ENCODE data around the gene CETP.
"Not testable (repeated sequence)": the region's sequence is repeated elsewhere in the genome, so short reads cannot be mapped to it uniquely, and the experiment has no call there.

The CETP gene

DNA sequence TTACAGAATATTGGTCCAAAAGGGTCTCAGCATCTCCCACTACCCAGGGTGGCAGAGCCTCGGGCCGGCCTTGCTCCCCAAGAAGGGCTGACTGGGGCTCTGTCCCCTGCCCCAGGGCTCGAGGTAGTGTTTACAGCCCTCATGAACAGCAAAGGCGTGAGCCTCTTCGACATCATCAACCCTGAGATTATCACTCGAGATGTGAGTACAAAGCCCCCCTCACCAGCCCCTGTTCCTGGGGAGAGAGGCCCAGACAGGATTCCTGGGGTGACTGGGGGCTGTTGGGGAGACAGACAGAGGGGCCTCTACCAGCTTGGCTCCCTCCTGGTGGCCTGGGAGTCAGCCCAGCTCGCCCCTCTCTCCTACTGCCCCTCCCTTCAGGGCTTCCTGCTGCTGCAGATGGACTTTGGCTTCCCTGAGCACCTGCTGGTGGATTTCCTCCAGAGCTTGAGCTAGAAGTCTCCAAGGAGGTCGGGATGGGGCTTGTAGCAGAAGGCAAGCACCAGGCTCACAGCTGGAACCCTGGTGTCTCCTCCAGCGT, 21.5 kb downstream of the CETP start:
- DNase-seq = no peak

- no peak for DNase-seq
These were observed 22.9 kb downstream of the CETP start for GRCh38 chr16:56984639-56985038.

- no peak for DNase-seq
These were observed 23.7 kb downstream of the CETP start for GRCh38 chr16:56985288-56985961.

- no peak for DNase-seq
These were observed 24.2 kb downstream of the CETP start for GRCh38 chr16:56985962-56986360.

DNA sequence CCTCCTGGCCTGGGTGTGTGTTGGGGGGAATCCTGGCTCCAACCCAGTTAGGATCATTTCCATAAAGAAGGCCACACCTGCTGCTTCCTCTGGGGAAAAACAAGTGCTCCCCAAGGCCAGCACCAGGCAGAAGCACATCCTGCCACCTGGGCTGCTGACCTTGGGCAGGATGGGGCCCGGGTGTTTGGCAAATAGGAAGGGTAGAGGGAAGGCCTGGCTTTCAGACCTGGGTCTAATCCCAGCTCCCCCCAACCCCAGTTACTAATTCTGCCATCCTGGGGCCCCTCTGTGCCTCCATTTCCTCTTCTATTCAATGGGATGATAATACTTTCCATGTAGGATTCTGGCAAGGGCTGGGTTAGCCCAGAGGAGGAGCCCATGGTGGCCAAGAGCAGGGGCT, 24.6 kb downstream of the CETP start:
- no peak for DNase-seq

- not testable (repeated sequence) for DNase-seq
These were observed 25.2 kb downstream of the CETP start for GRCh38 chr16:56986908-56987307.

- DNase-seq = no peak
These were observed 25.9 kb downstream of the CETP start for GRCh38 chr16:56987692-56988091.

- DNase-seq = no peak
These were observed 26.6 kb downstream of the CETP start for GRCh38 chr16:56988161-56988947.

DNA sequence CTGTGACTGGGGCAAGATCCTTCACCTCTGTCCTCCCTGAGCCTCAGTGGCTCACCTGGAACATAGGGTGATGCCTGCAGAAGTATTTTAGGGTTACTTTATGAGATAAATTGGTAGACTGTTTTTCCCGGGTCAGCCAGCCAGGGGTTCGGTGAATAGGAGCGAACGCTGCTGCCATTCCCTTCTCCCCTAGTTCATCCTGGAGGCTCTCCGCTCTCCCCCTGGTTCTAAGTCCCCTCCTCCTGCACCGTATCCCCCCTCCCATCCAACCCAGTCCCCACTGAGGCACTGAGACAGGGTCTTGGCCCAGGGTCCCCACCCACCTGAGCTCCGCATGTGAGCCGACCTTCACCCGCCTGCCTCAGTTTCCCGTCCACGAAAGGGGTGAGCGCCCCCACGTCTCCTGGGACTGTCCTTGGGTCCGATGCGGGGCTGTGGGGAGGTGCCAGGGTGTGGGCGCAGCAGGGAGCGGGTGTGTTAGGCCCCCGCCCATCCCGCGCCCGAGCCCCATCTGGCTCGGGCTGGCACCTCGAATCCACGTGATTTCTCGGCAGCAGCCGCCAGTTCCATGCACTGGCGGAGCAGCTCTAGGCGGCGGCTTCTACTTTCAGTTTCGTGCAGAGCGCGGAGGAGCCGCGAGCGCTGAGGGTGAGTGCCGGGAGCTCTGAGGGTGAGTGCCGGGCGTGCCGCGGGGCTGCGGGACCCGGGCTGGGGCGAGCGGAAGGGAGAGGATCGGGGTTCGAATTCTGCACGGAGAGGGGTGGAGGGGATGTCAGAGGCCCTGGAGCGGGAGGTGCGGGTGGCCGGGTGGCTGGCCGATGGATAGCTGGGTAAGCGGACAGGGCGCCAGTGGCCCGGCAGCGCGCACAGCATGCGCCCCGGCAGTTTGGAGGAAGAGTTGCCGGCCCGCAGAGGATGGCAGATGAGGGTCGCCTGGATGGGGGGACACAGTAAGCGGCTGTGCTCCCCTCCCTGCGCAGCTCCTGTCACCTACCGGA, 27.5 kb downstream of the CETP start, which contains the start of gene NLRC5:
TSS of gene NLRC5 (plus strand) at position 610 of the 998 bp plus-strand sequence. CDS start 31,156 bp downstream, outside the sequence.
- DNase-seq = peak; percentile 94

GRCh38 chr16:56989988-56990387, 28.2 kb downstream of the CETP start:
- DNase-seq = no peak

DNA sequence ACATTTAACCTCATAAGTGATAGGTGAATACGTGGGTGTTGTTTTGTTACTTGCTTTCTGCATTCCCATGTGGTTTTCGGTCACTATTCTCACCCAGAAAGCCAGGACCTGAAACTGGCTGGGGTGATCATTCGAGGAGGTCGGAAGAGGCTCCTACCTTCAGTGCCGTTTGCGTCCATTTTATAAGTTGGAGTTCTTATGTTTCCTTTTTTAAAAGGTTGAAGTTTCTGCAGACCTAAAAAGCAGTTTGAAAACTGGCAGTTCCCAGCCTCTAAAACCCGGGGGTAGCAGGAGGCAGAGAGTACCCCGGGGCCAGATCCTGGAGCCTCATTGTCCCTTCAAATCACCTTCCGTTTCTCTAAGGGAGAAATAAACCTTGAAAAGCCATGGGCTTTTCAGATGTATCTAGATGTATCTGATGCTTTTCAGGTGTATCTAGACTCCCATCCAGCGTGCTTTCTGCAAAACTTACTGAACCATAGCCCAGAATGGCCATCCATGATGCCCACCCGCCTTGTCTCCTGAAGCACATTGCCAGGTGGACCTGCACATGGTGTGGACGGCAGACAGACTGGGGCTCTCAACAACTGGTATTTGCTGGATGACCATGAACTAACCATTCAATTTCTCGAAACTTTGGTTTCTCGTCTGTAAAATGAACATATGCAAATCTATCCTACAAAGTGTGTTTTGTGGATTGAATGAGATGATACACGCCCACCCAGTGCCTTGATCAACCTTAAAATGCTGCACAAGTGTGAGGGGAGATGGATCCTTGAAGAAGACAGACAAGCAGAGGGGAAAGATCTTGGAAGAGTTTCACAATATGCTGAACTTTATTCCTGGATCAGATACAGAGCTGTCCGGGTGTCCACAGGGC, 28.9 kb downstream of the CETP start:
- DNase-seq = peak; percentile 44

- not testable (repeated sequence) for DNase-seq
These were observed 30.7 kb downstream of the CETP start for GRCh38 chr16:56992431-56992830.

DNA sequence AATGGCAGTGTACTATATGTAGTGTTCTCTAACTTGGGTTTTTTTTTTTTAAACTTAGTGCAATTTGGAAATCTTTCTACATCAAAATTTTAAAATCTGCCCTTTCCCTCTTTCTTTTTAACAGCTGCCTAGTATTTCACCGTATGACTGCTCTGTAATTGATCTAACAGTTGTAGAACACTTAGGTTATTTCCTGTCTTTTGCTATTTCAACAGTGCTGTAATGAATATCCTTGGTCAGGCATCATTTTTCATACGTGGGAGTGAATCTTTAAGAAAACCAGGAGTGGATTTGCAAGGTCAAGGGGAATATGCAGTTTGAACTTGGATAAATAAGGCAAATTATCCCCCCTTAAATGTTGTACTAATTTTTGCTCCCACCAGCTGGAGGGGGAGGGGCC, 31.5 kb downstream of the CETP start:
- DNase-seq = no peak

DNA sequence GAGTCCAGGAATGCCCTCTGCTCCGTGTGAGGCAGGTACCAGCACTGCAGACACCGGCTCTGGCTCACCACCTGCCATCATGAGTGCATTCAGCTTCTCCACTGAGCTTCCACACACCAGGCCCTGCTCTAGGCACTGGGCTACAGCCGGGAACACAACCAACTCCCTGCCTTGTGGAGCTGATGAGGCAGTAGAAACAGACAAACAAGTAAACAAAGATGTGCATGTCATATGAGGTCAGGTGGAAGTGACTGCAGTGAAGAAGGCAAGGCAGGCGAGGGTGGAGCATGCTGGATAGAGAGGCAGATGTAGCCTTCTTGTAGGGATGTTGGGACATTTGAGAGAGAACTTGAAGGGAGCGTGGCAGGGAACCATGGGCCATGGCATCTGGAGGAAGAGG, 32.6 kb downstream of the CETP start:
- no peak for DNase-seq

DNA sequence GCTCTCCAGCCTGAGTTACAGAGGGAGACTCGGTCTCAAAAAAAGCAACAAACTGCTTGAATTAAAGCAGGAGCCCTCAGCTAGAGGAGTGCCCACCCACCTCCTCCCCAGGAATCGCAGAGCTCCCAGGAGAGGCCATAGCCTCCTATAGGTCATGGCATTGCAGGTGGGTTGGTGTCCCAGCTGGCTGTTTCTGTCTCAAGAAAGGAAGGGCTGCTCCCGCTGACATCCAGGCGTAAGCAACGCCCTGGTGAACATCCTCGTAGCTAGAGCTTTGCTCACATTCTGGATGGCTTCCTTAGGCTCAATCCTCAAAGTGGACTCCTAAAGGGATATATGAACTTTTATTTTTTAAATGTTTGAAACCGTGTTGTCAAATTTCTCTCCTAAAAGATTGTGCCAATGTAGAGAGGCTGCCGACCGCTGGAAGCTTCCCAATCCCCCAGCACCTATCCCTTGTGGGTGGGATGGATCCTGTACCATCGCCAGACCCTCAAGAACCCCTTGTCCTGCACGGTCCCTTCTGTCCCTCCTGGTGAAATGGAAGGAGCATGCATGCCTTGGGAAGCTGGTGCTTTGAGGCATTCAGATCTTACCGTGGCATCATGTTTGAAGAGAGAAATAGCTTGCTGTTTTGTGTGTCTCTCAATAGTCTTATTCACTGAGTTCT, 33.5 kb downstream of the CETP start:
- DNase-seq = no peak

DNA sequence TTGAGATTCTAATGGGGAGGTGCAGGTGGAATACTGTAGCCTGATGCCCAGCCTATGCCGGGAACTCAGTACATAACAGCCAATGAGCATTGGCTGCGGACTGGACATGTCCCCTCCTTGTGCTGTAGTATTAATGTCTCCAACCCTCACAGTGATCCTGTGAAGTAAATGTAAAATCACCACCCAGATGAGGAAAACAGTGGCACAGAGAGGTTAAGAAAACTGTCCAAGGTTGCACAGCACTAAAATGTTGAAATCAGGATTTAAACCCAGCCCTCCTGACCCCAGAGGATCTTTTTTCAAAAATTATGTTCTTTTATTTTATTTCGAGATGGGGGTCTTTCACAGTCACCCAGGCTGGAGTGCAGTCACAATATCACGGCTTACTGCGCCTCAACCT, 35.5 kb downstream of the CETP start:
- DNase-seq = no peak

- no peak for DNase-seq
These were observed 36.2 kb downstream of the CETP start for GRCh38 chr16:56997931-56998330.

DNA sequence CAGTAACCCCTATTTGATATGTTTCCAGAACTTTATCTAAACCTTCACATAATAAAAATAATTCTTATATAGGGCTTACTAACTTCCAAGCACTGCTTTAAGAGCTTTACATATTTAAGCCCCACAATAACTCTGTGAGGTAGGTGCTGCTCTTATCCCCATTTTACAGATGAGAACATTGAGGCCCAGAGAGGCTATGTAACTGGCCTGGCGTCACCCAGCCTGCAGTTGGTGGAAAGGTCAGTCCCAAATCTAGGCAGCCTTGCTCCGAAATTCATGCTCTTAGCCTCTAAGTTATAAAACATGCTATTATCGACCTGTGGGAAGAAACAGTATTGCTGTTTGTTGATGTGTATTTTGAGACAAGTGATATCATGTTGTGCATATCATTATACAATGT, 36.6 kb downstream of the CETP start:
- DNase-seq = no peak

DNA sequence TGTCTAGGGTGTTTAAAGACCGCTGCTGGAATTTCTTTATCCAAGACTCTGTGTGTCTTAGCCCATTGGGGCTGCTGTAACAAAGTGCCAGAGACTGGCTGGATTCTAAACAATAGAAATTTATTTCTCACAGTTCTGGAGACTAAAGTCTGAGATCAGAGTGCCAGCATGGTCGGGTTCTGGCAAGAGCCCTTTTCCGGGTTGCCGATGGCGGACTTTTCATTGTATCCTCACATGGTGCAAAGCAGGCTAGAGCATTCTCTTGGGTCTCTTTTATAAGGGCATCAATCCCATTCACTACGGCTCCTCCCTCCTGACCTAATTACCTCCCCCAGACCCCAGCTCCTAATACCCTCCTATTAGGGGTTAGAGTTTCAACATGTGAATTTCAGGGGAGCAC, 37.1 kb downstream of the CETP start:
- no peak for DNase-seq

- DNase-seq = no peak
These were observed 37.9 kb downstream of the CETP start for GRCh38 chr16:56999409-57000270.

All from stimulated activated CD4-positive, alpha-beta T cell treated with anti-CD3 and anti-CD28 coated beads, Interleukin-1b, Interleukin-23, amount 100 ng/mL, for 48 hours (primary cell).